A673 (cell line): Measurements from ENCODE around the gene MRPL14. TPM values are rescaled to one million over a fixed set of nuclear protein-coding genes. Genes with fewer than 3 reads are reported as not detected.

ENCODE experiments used
- BruUV-seq: library from RNA; stranded (reverse); fragments of 400-500 nt; replicated peaks from 2 replicates; lab custom pipeline; 2021; lab: Mats Ljungman, UMichigan
- CTCF ChIA-PET: fragments of 300-600 bp; sonication (Branson Sonifier 250); formaldehyde crosslinking; loops from one replicate; lab custom pipeline; 2022; ENCODE audit warnings: antibody characterized with exemption; lab: Charles Lee
- POLR2A ChIA-PET: fragments of 300-600 bp; sonication (Branson Sonifier 250); formaldehyde crosslinking; loops from one replicate; lab custom pipeline; 2022; ENCODE audit warnings: antibody characterized with exemption; ENCODE audit not compliant: low non-redundant PET; lab: Charles Lee
- DNase-seq: peaks from one replicate; pipeline ENCODE4 v3.0.0-alpha.2; 2015; ENCODE audit warnings: low spot score
- H3K27ac ChIP-seq: fragments of 200-600 bp; sonication (generic); 2 replicates; pipeline ENCODE4 v1.5.1; 2016; ENCODE audit warnings: mixed run types, low read depth, mild to moderate bottlenecking, mixed read lengths, antibody characterized with exemption, low read length; ENCODE audit not compliant: poor library complexity, severe bottlenecking
- H3K27me3 ChIP-seq: fragments of 200-600 bp; sonication (generic); replicated peaks from 2 replicates; pipeline ENCODE4 v1.6.1; 2017; ENCODE audit warnings: mixed run types, low read depth, mild to moderate bottlenecking, mixed read lengths, antibody characterized with exemption, low read length; ENCODE audit not compliant: insufficient read depth, poor library complexity
- H3K36me3 ChIP-seq: fragments of 200-600 bp; sonication (generic); 2 replicates; pipeline ENCODE4 v1.6.1; 2016; ENCODE audit warnings: mixed run types, mild to moderate bottlenecking, mixed read lengths, antibody characterized with exemption, low read length; ENCODE audit not compliant: insufficient read depth, poor library complexity, severe bottlenecking
- H3K4me1 ChIP-seq: fragments of 200-600 bp; sonication (generic); 2 replicates; pipeline ENCODE4 v1.6.1; 2017; ENCODE audit warnings: mixed run types, mild to moderate bottlenecking, mixed read lengths, antibody characterized with exemption, low read length; ENCODE audit not compliant: insufficient read depth, poor library complexity, severe bottlenecking
- H3K4me3 ChIP-seq: fragments of 200-600 bp; sonication (generic); 2 replicates; pipeline ENCODE4 v1.5.1; 2016; ENCODE audit warnings: low read depth, mixed run types, mild to moderate bottlenecking, mixed read lengths, low read length; ENCODE audit not compliant: poor library complexity, severe bottlenecking
- H3K9me3 ChIP-seq: fragments of 200-600 bp; sonication (generic); 2 replicates; pipeline ENCODE4 v1.6.1; 2016; ENCODE audit warnings: mixed run types, low read depth, mild to moderate bottlenecking, mixed read lengths, antibody characterized with exemption, low read length; ENCODE audit not compliant: poor library complexity, severe bottlenecking
- EZH2 ChIP-seq: fragments of 200-600 bp; sonication (generic); IDR thresholded peaks from 2 replicates; pipeline ENCODE4 v1.6.1; 2017; ENCODE audit warnings: borderline replicate concordance, low read depth, mild to moderate bottlenecking, mixed read lengths, antibody characterized with exemption, low read length; ENCODE audit not compliant: poor library complexity, severe bottlenecking
- intact Hi-C: fragments of 100-400 bp; cut with micrococcal nuclease; formaldehyde crosslinking; loops from one replicate; pipeline ENCODE4 v1.10.0; 2022; ENCODE audit not compliant: unreplicated experiment
- total RNA-seq: library from RNA; stranded (reverse); gene quantifications from 2 replicates; pipeline ENCODE4 v1.2.3, GENCODE V29; 2021
- TF ChIP-seq, protein P1 (sequence below): fragments of 300-800, 200-600 bp; sonication (generic); conservative IDR thresholded peaks from 2 replicates; pipeline ENCODE4 v1.5.1; 2017; ENCODE audit warnings: low read depth, mild to moderate bottlenecking, antibody characterized with exemption, low read length, moderate library complexity, mixed read lengths

MRPL14 gene
- total RNA-seq, 1 experiment from 2014 or later, result 78.8 TPM

DNA sequence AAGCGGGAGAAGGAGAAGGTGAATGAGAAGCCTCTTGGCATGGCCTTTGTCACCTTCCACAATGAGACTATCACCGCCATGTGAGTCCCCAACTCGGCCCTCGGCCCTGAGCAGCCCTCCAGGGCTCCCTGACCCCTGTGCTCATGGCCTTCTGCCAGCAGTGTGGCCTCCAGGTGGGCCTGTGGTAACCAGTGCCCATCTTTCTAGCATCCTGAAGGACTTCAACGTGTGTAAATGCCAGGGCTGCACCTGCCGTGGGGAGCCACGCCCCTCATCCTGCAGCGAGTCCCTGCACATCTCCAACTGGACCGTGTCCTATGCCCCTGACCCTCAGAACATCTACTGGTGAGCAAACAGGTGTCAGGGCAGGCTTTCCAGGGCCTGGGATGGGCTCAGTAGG, 21.1 kb upstream of the MRPL14 start:
- Histone ChIP-seq H3K4me1 (no peaks in the 10 kb centered on the region), H3K27me3 (no peaks in the 10 kb centered on the region), H3K9me3 (no peaks in the 10 kb centered on the region), H3K27ac (no peak overlapping the region), H3K36me3 (no peaks in the 10 kb centered on the region), H3K4me3 (no peak overlapping the region)
- TF ChIP-seq, protein P1, sequence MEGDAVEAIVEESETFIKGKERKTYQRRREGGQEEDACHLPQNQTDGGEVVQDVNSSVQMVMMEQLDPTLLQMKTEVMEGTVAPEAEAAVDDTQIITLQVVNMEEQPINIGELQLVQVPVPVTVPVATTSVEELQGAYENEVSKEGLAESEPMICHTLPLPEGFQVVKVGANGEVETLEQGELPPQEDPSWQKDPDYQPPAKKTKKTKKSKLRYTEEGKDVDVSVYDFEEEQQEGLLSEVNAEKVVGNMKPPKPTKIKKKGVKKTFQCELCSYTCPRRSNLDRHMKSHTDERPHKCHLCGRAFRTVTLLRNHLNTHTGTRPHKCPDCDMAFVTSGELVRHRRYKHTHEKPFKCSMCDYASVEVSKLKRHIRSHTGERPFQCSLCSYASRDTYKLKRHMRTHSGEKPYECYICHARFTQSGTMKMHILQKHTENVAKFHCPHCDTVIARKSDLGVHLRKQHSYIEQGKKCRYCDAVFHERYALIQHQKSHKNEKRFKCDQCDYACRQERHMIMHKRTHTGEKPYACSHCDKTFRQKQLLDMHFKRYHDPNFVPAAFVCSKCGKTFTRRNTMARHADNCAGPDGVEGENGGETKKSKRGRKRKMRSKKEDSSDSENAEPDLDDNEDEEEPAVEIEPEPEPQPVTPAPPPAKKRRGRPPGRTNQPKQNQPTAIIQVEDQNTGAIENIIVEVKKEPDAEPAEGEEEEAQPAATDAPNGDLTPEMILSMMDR, result no peak
- no peak for TF ChIP-seq EZH2
- DNase-seq, result no peak
- no TSS peak for BruUV-seq
- ChIA-PET POLR2A (no interaction called here), CTCF (no interaction called here)
- intact Hi-C loops, result no loop called here

DNA sequence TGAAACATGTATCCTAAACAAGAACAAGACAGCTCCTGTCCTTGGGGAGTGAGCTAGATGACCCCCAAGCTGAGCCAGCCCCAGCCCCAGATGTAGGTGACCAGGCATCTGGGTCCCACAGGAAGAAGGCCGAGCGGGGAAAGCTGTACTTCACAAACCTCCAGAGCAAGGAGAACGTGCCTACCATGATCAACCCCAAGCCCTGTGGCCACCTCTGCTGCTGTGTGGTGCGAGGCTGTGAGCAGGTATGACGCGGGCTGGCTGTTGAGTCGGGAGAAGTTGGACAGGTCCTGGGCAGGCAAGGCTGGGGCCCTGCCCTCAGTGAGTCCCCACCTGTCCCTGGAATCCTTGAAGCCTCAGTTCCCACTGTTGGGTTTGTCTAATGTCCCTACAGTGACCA, 20.0 kb upstream of the MRPL14 start:
- Histone ChIP-seq H3K4me3 (no peak overlapping the region), H3K36me3 (no peaks in the 10 kb centered on the region), H3K9me3 (no peaks in the 10 kb centered on the region), H3K4me1 (no peaks in the 10 kb centered on the region), H3K27ac (no peak overlapping the region), H3K27me3 (no peaks in the 10 kb centered on the region)
- intact Hi-C loops, result no loop called here
- no TSS peak for BruUV-seq
- no peak for DNase-seq
- no peak for TF ChIP-seq EZH2
- TF ChIP-seq, protein P1, result no peak
- CTCF ChIA-PET, result no interaction called here
- POLR2A ChIA-PET, result no interaction called here

DNA sequence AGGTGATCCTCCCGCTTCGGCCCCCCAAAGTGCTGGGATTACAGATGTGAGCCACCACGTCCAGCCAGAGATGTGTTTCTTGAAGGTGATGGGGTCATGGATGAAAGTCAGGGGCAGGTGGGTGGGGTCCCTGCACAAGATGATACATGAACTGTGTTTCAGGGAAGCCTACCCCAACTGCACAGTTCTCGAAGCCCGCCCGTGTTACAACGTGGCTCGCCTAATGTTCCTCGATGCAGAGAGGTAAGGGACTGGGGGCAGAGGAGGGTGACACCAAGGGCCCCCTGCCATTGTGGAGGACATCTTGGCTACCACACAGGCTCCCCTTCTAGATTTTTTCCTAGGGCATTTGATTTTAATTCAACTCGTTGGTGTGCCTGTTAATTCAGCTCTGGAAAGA, 19.4 kb upstream of the MRPL14 start:
- no peak for TF ChIP-seq EZH2
- TF ChIP-seq, protein P1, result no peak
- Histone ChIP-seq H3K27ac (no peak overlapping the region), H3K27me3 (no peaks in the 10 kb centered on the region), H3K9me3 (no peaks in the 10 kb centered on the region), H3K4me3 (no peak overlapping the region), H3K36me3 (no peaks in the 10 kb centered on the region), H3K4me1 (no peaks in the 10 kb centered on the region)
- BruUV-seq, result no TSS peak
- intact Hi-C loops, result no loop called here
- CTCF ChIA-PET, result no interaction called here
- POLR2A ChIA-PET, result no interaction called here
- DNase-seq, result no peak
